GM18519 (cell line): ENCODE data around the gene MIA3.
A peak's percentile ranks its signal among the peaks of the same experiment; 100 is the strongest.

Experiments used
- ATAC-seq: cut with Tn5 transposase; IDR thresholded peaks from one replicate; pipeline ENCODE4 v1.9.1; 2021; ENCODE audit warnings: mild to moderate bottlenecking, moderate library complexity; ENCODE audit not compliant: unreplicated experiment, low FRiP score

The MIA3 gene

DNA sequence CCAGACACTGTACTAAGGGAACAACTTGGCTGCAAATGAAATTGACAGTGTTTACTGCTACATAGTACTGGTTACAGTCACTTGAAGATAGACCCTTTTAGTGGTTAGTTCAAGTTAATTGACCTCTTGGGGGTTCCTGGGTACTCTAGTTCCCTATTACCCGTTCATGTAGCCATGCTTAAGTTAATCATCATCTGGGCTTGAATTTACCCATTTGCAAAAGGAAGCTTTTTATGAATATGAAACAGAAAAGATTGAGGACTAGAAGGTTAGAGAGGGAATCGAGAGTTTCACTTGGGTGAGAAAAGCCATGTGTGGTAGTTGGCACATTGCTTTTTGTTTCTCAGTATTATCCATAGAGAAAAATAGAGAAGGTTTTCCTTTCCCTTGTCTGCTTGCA is 2.7 kb downstream of the MIA3 start:
- no peak for ATAC-seq

DNA sequence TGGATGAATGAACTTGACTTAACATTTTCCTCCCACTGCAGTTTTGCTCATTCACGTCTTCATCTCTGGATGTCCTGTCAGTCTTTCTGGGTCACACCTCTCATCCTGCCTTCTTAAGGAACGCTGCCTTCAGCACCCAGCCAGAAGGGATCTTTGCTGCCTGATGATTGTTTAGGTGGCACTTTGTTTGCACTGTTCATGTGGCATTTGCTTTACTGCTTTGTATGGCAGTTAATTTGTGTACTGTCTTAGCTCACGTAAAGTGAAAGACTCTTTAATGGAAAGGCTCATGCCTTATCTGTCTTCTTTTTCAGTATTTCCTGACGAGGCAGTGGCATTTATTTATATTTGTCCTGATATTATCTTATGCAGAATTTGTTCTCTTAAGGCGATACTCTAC is 4.9 kb downstream of the MIA3 start:
- no peak for ATAC-seq

DNA sequence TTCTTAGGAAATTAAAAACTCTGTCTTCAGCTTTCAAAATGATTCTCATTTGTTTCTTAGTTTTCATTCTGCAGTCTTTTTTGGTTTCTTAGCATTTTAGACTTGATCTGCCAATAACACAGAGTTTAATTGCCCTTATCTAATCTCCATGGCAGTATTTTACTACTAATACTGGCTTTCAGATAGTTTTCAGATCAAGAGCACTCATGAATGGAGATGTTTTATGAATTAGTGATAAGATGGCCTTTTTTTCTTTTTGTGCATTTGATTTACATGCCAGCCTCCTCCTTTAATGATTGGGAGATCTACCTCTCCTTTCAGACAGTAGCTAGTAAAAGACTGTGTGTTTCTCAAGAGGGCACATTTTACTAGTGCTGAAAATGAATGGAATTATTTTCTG is 5.6 kb downstream of the MIA3 start:
- ATAC-seq, result no peak

DNA sequence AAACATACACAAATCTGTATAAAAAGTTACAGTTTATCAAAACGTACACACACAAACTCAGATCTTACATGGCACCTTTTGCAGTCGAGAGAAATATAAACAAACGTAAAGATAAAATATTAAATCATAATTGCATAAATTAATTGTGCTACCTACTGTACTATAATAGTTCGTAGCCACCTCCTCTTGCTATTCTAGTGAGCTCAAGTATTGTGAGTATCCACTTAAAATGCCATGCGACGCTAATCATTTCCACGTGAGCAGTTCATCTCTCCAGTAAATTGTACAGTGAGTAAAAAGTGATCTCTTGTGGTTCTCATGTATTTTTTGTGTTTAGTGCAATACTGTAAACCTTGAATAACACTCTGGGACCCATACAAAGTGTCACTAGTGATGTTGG is 6.3 kb downstream of the MIA3 start:
- ATAC-seq, result no peak

DNA sequence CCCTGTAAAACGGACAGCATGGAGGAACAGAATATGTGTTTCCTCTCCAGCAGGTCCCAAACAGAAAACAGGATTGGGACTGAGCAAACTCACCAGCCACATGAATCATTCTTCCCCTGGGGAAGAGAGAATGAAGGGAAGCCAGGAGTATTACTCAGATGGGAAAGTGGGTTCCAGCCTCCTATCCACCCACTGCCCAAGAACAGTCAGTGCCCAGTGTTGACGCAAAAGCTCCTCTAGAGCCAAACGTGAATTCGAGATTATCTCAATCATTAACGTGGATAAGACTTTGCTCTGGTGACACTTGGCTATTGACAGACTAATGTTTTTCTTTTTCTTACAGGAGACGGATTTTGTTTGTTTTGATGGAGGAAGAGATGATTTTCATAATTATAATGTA is 9.3 kb downstream of the MIA3 start:
- no peak for ATAC-seq

DNA sequence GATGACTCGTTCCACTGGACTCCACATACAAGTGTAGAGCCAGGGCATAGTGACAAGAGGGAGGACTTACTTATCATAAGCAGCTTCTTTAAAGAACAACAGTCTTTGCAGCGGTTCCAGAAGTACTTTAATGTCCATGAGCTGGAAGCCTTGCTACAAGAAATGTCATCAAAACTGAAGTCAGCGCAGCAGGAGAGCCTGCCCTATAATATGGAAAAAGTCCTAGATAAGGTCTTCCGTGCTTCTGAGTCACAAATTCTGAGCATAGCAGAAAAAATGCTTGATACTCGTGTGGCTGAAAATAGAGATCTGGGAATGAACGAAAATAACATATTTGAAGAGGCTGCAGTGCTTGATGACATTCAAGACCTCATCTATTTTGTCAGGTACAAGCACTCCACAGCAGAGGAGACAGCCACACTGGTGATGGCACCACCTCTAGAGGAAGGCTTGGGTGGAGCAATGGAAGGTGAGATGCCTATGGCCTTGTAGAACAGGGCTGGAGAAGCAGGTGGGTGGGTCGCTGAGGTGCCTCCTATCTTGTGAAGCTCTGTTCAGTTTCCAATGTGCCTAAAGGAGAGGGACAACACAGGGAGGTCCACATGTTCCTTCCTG is 12.1 kb downstream of the MIA3 start:
- no peak for ATAC-seq

DNA sequence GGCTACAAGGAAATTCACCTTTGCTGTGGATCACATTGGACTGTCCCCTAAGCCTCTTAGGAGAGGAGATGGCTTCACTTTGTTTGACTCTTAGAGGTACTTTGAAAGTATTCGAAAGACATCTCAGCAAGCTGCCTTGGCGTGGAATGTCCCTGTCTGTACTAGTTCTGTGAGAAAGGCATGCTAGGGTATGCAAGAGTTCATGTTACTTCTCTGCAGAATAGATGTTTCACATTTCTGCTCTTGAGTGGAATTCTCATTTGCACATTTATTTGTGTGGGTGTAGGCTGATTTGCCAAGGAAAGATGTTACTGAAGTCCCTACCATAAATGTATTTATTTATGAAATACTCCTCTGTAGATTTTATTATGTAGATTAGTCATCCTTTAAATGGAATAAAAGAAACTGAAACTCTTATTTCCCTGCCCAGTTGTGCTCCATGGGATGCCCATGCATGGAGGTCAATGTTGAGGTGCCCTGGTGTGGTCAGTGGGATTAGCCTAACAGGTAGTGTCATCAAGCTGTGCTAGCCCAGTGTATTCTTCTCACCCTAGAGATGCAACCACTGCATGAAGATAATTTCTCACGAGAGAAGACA is 13.8 kb downstream of the MIA3 start:
- no peak for ATAC-seq

DNA sequence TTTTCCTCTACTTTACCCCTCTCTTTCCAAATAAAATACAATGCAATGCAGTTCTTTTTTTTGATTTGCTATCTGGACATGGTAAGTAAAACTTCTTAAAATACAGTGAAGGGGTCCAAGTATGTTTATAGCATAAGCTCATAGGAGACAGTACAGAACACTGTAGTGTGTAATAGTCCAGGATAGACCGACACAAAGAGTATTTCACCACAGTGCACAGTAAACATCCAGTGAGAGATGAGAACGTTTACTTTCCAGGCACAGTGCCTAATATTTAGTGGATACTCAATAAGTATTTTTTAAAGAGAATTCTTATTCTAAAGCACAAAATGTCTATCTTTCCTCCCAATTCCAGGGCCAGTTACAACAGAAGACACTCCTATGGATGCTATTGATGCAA is 14.9 kb downstream of the MIA3 start:
- no peak for ATAC-seq

DNA sequence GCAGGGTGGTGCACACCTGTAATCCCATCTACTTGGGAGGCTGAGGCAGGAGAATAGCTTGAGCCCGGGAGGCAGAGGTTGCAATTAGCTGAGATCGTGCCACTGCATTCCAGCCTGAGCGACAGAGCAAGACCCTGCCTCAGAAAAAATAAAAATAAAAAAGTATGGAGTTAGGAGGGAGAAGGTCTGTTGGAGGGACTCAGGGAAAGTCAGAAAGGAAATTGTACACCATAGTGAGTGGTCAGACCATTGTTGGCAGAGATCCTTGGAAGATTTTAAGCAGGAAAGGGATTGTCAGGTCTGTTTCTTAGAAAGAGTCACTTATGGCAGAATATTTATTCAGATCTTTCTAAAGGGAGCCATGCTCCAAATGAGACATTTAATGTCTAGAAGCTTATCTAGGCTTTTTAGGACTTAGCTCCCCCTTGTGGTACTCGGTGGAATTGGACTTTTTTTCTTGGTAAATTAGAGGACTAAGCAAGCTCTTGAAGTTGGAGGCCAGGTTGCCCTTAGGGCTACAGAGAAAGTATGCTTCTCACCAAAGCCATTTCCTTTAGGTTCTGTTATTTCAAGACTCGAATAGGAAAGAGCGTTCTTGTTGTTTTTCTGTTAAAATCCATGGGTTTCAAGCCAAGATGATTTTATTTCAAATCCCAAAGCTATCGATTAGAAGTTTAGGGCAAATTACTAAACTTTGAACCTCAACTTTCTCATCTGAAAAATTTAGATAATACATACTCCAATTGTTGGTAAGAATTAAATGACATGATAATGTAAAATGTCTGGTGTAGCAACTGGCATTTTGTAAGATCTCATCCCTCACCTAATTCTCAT is 16.5 kb downstream of the MIA3 start:
- peak; percentile 53 for ATAC-seq

DNA sequence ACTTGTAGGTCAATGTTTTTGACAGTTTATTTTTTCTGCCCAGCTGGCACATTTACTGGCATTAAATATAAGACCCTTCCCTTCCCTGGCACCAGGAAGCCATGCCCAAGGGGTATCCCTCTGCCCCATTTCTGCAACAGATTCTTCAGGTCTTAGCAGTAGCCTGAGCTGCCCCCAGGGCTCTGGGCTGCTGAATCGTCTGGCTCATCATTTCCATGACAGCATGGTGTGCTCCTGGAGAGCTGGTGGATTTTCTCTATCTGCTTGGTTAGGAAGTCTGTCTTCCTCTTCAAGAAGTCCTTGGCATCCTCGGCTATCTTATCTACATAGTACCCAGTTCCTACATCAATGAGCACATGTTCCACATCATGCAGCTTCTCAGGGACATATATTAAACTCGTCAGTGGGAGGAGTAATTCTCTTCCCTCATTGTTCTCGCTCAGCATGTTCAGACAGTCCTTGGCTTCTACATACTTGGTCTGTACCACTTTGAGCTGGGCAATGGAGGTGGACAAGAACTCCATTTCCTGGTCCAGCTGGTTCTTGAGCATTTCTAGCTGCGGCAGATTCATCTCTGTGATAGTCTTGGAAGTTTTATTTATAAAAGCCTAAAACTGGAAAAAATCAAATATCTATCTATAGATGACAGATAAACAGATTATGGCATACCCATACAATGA is 23.5 kb downstream of the MIA3 start:
- ATAC-seq, result no peak

DNA sequence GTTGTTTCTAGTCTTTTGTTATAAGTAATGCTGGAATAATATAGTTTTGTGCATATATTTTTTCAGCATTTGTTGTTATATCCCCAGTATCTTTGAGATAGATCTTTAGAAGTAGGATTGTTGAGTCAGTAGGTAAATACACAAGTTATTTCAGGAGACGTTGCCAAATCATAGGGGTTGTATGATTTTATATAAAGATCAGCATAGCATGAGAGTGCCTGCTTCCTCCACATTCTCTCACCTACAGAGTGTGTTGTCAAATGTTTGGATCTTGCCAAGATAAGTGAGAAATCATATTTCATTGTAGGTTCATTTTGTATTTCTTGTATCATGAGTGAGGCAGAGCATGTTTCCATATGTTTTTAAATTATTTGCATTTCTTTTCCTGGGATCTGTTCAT is 24.6 kb downstream of the MIA3 start:
- ATAC-seq, result no peak

DNA sequence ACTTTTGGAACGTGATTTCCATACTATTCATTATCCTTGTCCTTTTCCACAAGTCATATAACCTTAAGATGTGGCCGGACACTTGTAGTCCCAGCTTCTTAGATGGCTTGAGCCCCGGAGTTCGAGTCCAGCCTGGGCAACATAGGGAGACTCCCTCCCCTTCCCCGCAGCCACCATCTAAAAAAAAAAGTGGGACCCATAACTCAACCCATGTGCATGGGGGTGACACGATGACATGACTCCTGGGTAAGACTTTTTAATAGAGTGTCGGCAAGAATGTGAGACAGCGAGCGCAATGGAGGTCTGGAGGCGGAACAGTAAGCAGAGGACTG is 25.7 kb downstream of the MIA3 start:
- ATAC-seq, result no peak

DNA sequence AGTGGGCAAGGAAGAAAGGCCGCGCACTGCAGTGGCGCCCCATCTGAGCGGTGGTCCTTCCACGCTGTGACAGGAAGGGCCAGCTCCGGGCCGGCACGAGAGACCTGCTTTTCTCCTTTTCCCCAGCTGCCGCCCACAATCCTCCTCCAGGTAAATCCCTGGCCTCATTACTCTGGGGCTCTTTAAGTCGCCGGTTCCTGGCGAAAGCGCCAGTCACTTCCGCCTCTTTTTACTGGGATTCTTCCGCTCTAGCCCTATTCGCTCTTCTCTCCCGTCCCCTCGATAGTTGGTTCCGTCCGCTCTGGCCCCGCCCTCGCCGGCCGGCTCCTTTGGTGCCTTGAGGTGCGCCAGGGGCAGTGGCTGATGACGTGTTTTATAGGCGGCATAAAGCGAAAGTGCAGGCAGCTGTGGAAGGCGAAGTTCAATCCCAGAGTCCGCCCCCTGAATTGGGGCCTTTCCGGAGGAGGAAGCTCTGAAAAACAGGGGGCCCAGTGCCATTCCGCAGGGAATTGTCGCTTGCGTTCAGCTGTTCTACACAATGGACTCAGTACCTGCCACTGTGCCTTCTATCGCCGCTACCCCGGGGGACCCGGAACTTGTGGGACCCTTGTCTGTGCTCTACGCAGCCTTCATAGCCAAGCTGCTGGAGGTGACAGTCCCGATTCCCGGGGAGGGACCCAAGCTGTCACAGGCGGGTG is 26.2 kb downstream of the MIA3 start:
- peak; percentile 96 for ATAC-seq

DNA sequence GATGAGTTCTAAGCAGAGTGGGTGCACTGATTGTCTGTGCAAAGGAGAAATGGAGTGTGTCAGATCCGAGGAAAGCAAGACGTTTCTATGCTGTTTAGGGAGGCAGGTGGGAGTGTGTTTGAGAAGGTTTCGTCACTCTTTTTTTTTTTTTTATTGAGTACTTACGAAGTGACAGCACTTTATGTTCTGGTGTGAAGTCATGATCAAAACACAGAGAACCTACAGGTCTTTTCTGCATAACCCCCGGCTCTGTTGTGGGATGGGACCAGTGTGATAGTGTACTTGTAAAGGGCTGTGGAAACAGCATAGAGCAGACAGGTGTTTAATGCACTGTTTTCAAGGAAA is 26.7 kb downstream of the MIA3 start:
- ATAC-seq, result no peak

DNA sequence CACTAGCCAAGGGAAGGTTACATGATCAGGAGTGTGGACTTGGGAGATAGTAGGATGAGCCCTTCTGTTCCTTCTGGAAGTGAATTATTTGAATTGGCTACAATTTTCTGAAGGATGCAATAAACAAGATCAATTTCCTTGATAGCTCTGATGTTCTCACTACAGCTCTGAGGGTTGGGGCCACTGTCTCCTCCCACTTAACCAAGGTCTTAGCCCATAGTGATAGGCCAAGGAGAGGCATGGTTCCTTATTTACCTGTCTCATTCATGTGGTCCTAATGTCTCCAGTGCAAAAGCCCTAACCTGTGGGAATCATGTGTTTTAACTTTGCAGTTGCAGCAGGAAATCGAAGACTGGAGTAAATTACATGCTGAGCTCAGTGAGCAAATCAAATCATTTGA is 34.8 kb downstream of the MIA3 start:
- ATAC-seq, result no peak

DNA sequence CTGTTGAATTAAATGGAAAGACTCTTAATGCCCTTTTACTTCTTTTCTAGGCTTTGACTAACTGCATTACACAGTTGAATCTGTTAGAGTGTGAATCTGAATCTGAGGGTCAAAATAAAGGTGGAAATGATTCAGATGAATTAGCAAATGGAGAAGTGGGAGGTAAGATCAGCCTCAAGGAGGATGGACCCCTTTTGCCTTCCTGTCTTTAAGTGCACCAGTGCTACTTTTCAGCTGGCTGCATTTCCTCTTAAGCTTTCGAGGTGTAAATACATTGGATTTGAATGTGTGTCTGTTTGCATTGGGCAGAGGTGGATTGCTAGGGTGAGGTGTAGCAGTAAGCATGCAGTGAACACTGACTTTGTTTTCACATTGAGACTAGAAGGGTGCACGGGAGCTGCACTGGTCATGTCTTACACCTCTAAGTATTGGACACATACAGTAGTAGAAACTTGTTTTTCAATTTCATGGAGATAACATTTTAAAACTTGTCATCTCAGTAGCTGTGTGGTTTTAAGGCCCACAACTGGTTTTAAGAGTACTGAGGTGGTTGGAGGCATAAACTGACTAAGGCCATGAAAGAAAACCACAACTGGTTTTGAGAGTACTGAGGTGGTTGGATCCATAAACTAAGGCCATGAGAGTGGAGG is 35.4 kb downstream of the MIA3 start:
- ATAC-seq, result peak; percentile 49

DNA sequence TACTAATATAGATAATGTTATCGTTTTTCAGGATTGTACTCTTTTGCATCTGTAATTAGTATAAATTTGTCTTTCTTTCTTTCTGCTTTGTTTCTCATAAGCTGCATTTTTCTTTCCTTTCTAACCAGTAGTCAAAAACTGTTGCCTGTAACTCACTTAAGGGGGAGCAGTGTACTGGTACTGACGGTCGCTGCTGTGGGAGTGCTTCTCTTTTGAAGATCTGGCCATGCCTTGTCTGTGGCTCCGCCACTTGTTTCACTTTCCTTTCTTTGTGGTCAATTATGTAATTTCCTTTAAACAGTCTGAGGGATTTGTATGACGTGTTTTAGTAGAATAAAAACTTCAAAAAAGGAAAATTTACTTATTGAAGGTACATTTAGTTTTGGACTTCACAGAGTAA is 37.0 kb downstream of the MIA3 start:
- peak; percentile 95 for ATAC-seq

DNA sequence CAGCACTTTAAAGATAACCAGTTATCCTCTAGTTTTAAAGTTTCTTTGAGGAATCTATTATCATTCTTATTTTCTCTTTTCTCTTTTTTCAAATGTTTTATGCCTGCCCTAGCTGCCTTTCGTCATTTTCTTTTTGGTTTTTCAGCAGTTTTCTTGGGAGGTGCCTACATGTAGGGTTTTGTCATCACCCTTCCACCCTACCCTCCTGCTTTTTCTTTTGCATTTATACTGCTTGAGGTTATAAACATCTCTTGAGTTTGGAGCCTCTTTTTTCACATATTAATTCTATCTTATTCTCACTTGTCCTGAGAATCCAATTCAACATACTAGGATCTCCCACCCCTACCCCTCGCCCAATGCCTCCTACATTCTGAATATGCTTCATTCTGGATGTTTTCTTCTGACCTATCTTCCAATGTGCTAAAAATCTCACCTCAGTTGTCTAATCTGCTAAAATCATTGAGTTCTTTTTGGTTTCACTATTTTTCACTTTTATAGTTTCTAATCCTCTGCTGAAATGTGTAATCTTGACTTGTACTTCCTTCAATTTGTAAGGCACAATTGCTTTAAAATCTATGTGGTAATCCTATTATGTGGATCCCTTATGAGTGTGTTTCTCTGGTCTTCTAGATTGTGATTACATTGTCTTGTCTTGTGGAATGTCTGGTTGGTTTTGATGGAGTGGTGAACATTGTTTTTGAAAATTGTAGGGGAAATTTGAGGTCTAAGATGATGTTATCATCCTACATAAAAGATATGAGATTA is 38.7 kb downstream of the MIA3 start:
- no peak for ATAC-seq

DNA sequence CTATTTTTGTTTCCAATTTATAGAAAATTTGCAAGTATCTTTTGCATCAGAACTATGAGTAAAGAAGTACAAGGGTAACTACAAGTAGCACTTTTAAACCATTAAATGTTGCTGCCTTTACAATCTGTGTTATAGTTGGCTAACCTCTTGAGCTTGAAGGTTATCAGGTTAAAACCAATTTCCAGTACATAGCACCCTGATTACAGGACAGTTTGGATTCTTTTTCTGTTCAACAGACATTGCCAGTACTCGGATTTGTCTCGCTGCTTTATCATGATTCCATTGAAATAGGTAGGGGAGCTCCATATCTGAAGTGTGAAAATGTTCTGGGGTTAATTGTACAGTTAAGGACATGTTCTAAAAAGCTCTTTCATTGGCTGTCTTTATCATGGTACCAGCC is 40.0 kb downstream of the MIA3 start:
- no peak for ATAC-seq

DNA sequence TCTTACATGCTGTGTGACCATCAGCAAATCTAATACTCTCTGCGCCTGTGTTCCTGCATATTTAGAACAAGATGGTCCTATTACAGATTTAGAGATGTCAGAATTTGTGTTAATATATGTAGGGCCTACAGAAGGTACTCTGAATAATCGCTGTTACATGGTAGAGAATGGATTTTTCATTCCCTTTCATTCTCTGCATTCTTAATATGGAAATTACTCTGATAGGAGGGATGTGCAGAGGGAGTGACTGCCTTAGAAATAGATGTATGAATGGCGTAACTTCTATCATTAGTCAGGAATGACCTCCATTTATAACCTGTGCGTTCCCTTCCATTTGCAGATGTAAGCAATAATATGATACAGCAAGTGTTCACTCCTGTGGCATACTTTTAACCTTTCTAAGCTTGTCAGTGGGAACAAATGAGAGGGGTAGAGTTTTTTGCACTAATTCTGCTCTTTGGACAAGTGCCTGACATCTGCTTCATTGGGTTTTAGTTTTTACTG is 45.6 kb downstream of the MIA3 start:
- ATAC-seq, result no peak
